SK-N-SH (cell line): ENCODE results near the gene TSC22D1.

ENCODE experiments used
- EZH2phosphoT487 ChIP-seq: fragments of 200-600 bp; sonication (generic); IDR thresholded peaks from 2 replicates; pipeline ENCODE4 v1.6.1; 2017; ENCODE audit warnings: low read depth, mixed run types, mild to moderate bottlenecking, antibody characterized with exemption, moderate library complexity, borderline replicate concordance
- FOXJ3 ChIP-seq: sonication (generic); formaldehyde crosslinking; IDR thresholded peaks from 2 replicates; pipeline ENCODE4 v1.5.1; 2020; ENCODE audit warnings: mild to moderate bottlenecking, missing genetic modification reagents
- MXI1 ChIP-seq: IDR thresholded peaks from 2 replicates; pipeline ENCODE4 v1.6.1; 2012; ENCODE audit warnings: mild to moderate bottlenecking, low read depth, low read length, improper control_type of control experiment
- RCOR1 ChIP-seq: fragments of 150-350 bp; IDR thresholded peaks from 2 replicates; pipeline ENCODE4 v1.6.1; 2017; ENCODE audit warnings: antibody characterized with exemption, low read length
- YY1 ChIP-seq: IDR thresholded peaks from 2 replicates; pipeline ENCODE4 v1.4.0; 2012; ENCODE audit warnings: low read depth, mild to moderate bottlenecking
- TF ChIP-seq, protein P1 (sequence below): fragments of 150-350 bp; IDR thresholded peaks from 2 replicates; pipeline ENCODE4 v1.6.1; 2017; ENCODE audit warnings: antibody characterized with exemption, low read length, low read depth, borderline replicate concordance

DNA sequence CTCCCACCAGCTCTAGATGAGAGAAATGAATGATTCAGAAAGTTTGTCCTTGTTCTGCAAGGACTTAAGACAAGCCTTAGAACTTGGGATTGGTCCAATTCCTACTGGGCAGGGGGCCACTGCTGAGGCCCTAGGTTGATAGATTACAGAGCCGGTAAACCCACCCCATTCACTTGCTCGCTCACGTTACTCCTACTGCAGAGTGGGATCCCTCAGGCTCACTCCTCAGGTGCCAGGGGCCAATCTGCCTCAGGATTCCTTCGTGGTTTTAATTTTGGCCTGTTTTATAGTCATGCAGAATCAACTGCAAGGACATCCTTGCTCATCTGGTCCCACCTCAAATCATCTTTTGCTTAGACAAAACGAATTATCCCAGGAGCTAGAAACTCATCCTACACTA lies 143.5 kb downstream of the TSC22D1 start:
- TF ChIP-seq YY1 (no peak), FOXJ3 (CRISPR knock-in tag) (no peak), MXI1 (no peak), EZH2phosphoT487 (no peak), RCOR1 (no peak)
- TF ChIP-seq, protein P1, sequence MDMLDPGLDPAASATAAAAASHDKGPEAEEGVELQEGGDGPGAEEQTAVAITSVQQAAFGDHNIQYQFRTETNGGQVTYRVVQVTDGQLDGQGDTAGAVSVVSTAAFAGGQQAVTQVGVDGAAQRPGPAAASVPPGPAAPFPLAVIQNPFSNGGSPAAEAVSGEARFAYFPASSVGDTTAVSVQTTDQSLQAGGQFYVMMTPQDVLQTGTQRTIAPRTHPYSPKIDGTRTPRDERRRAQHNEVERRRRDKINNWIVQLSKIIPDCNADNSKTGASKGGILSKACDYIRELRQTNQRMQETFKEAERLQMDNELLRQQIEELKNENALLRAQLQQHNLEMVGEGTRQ, result no peak
